NCI-H510A (cell line): ENCODE measurements around the gene SORL1-AS1.

ENCODE experiments used
- DNase-seq: peaks from one replicate; lab custom pipeline; 2025; lab: John Stamatoyannopoulos, UW

SORL1-AS1 gene

DNA sequence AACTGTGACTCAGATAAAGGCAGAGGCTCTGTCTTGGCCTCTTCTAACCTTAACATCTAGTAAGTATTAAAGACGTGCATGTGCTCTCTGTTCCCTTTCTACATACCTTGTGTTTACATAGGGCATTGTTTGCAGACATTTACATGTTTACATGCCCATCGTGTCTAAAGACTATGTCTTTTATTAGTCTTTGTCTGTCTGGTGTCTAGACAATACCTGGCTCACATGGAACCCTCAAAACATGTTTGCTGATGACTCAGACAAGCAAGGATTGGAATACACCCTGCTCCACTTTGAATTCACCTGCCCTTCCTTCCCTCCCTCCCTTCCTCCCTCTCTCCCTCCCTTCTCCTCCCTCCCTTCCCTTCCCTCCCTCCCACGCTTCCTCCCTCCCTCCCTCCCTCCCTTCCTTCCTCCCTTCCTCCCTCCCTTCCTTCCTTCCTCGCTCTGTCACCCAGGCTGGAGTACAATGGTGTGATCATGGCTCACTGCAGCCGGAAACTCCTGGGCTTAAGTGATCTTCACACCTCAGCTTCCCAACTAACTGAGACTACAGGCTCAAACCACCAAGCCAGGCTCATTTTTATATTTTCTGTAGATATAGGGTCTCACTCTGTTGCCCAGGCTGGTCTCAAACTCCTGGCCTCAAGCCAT lies 23.7 kb upstream of the SORL1-AS1 start:
- no peak for DNase-seq

DNA sequence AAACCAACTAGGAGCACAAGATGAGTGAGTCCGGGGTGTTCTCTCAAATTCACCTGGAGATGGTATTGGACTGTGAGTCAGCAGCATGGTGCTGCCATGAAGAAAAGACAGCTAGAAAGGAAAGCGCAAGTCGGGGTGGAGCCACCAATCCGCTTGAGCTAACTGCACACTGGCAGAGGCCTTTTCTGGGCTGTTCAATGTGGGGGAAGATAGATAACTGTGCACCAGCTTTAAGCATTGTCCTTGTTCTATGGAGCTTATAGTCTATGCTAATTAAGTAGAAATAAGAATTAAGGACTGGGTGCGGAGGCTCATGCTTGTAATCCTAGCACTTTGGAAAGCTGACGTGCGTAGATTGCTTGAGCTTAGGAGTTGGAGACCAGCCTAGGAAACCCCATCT lies 21.9 kb upstream of the SORL1-AS1 start:
- DNase-seq, result no peak

- DNase-seq, result no peak
Observed at GRCh38 chr11:121473064-121473777, 20.5 kb upstream of the SORL1-AS1 start.

DNA sequence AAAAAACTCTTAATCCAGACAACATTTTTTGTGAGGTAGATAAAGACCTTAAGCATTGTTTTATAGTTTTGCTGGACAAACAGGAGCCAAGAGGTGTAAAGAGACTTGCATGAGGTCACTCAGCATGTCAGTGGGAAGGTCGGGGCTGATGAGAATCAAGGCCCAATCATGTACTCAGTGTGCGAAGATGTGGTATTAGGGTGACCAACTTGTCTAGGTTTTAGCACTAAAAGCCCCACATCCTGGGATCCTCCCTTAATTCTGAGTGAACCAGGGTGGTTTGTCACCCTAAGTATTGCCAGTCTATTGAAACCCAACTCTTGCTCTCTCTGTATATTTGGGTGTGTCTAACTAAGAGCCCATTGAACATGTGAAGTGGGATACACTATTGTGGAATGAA lies 19.5 kb upstream of the SORL1-AS1 start:
- DNase-seq, result no peak

GRCh38 chr11:121471167-121471566 lies 18.4 kb upstream of the SORL1-AS1 start:
- no peak for DNase-seq

DNA sequence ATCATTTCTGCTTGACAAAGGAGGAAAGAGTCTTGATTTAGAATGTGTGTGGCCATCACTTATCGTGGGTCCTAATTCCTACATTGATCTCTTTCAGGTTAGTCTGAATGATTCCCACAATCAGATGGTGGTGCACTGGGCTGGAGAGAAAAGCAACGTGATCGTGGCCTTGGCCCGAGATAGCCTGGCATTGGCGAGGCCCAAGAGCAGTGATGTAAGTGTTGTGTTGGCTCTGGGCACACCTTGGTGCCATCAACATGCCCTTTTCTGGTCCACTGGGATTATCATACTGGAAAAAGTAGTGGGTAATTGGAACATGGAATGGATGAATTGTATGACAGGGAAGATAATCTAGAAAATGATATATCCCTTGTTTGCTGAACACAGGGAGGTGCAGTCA lies 17.1 kb upstream of the SORL1-AS1 start:
- DNase-seq, result no peak

- DNase-seq, result no peak
Observed at GRCh38 chr11:121467965-121468364, 15.2 kb upstream of the SORL1-AS1 start.

- DNase-seq, result no peak
Observed at GRCh38 chr11:121467471-121467870, 14.7 kb upstream of the SORL1-AS1 start.

DNA sequence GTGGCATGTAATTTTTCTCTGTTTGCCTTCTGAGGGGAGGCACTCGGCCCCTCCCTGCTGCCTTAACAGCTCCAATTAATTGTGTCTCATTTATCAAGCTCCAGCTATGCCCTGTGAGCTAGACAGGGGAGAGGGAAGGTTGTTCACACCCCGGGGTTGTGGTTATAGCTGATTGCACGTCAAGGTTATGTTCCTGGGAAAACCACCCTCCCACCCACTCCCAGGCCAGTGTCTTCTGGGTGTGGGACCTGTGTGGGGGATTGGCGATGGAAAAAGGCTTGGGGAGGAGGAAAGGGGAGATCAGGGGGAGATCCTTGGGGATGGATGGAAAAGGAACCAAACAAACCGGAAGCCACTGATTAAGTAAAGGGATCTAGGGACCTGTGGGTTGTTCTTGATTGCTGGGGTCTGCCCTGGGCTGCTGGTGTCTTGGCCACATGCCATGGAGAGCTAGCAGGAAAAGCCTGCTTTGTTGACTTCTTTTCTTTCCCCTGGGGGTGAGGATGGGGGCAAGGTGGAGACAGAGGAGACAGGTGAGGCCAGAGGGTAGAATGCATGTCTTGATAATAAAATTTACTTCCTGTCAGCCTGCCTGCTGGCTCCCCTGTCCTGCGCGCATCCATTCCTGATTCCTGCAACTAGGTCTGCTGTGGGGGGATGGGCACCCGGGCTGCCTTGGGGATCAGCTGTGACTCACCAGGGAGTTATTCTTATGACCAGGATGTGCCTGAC lies 13.5 kb upstream of the SORL1-AS1 start:
- no peak for DNase-seq

GRCh38 chr11:121465709-121466062 lies 12.9 kb upstream of the SORL1-AS1 start:
- DNase-seq, result no peak

- no peak for DNase-seq
Observed at GRCh38 chr11:121464352-121464946, 11.7 kb upstream of the SORL1-AS1 start.

GRCh38 chr11:121463689-121464335 lies 11.0 kb upstream of the SORL1-AS1 start:
- no peak for DNase-seq

DNA sequence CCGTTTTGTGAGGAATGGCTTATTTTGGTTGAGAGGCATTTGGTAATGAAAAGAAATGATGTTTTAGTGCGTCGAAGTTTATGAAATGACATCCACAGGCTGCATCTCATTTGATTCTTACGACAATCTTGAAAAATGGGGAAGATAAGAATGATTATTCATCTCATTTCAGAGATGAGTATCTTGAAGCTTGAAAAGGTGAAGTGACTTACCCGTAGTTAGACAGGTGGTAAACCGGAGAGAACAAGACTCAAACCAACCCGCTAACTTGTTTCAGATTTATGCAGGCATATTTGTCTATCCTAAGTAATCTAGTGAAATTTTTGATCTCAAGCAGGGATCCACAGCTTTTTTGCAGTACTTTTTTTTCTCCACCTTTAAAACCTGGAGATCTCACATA lies 9.1 kb upstream of the SORL1-AS1 start:
- no peak for DNase-seq

DNA sequence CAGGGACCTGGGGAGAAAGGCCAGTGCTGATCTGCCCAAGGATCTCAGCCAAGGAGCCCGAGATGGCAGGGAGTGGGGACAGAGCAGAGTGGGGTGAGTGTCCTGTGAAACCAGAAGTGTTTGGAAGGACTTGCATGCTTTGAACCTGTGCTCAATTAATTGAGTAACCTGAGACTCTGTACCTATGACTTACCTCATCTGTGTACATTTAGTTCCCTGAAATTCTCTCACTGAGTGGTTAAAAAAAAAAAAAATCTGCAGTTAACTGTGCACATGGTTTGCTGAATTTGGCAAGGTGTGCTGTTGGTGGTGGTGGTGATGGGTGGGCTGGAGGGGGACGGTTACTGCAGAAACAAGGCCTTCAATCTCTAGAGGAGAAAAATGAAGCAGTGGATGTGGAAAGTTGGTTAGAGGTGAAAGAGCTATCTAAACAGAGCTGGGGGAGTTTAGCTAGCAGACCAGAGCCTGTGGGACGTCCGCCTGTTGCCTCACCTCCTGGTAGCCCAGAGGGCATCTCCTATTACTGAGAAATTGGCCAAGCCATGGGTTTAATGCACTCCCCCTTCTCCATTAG lies 8.3 kb upstream of the SORL1-AS1 start:
- DNase-seq, result no peak

GRCh38 chr11:121459413-121460017 lies 6.7 kb upstream of the SORL1-AS1 start:
- DNase-seq, result no peak

DNA sequence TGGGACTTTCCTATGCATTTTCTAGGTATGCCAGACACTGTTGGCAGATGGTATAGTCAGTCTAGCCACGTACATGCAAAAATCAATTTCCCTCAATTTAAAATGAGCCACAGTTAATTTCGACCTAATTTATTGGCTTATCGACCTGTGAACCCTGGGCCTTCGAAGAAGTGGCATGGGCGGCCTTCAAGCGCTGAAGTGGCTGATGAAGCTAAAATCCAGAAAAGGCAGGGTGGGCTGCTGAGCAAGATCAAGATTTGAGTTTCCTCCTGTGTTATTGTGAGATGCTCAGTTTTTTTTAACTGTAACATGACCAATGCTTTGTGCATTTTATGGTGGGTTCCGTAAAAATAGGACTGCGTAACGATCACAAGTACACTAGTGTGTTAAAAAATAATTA lies 5.8 kb upstream of the SORL1-AS1 start:
- DNase-seq, result no peak

- DNase-seq, result no peak
Observed at GRCh38 chr11:121456816-121457431, 4.2 kb upstream of the SORL1-AS1 start.

- DNase-seq, result no peak
Observed at GRCh38 chr11:121456151-121456550, 3.4 kb upstream of the SORL1-AS1 start.

DNA sequence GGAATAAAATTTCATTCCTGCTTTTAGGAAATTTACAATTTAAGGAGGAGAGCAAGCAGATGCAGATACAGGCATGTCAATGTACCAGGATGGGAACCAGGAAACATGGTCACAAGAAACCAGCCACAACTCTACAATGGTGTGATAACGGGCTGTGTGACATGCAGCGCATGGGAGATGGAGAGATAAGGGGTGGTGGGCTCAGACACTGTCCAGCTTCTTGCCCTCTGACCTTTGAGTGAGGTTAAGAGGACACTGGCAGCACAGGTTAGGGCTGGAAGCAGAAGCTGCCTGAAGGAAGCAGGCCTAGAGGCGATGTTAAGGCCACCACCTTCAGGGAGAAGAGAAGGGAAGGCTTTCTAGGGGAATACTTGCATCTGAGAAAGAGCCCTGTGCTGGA lies 2.3 kb upstream of the SORL1-AS1 start:
- DNase-seq, result no peak

DNA sequence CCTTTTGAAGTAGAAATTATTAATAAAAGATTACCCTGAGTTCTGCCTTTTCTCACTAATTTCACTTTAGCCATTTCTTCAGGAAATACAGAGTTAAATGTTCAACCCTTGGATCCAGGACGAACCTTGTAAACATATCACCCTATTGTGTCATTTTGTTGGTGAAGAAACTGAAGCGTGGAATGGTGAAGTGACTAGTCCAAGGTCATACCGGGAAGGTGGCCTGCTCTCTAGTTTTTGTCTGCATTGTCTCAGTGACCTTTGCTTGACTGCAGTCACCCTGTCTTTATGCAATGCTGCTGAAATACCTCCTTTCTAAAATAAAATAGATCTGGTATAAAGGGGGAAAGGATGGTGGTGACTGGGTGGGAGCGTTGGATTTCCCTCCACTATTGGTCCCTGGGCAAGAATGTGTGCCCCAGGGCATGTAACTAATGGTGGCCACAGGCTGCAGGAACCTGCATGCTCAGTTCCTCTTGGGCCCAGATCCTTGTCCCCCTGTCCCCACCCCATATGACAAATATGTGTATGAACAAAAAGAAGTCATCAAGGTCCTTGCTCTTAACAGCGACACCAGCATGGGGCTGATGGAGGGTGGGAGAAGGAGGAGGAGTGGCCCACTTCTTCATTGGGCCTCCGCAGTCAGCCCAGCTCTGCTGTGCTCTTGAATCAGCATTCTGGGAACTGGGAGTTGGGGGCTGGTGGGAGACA lies 977 bp upstream of the SORL1-AS1 start:
- no peak for DNase-seq
